ENCODE data around the gene DTHD1. TPM values are rescaled to one million over a fixed set of nuclear protein-coding genes. Genes with fewer than 3 reads are reported as not detected.

The DTHD1 gene
- total RNA-seq, 1 experiment from 2014 or later = not detected

DNA sequence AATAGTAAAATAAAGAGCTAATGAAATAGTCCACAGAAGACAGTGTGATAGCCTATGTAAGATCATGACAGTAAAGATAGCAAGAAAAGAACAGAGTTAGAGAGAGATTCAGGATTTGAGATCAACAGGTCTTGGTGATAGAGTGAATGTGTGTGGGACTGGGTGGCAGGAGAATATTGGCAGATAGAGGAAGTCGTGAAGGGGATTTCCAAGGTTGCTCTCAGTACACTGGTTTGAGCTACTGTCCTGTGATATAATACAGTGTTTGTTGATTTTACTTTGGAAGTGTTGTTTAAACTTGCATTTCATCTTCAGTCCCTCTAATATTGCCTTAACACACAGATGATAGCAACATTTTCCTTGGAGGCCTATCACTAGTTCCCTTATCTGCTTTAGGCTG is 44.1 kb downstream of the DTHD1 start:
- CTCF ChIA-PET = no interaction called here
- no peak for DNase-seq
- BruUV-seq (replicated peaks) = no TSS peak
- Histone ChIP-seq H3K4me1 (replicated peaks; ENCODE audit: insufficient read depth) (no peaks in the 10 kb centered on the region), H3K9me3 (ENCODE audit: insufficient read depth, low read depth) (no peaks in the 10 kb centered on the region), H3K9me2 (ENCODE audit: insufficient read depth) (no peaks in the 10 kb centered on the region), H4K20me1 (ENCODE audit: insufficient read depth) (no peaks in the 10 kb centered on the region), H3K27me3 (ENCODE audit: insufficient read depth, low read depth) (no peaks in the 10 kb centered on the region), H2AFZ (no peak overlapping the region), H3K4me3 (no peak overlapping the region), H3K27ac (no peak overlapping the region), H3K4me2 (no peak overlapping the region), H3K36me3 (ENCODE audit: low read depth) (no peaks in the 10 kb centered on the region), H3F3A (ENCODE audit: insufficient read depth, low read depth) (no peaks in the 10 kb centered on the region), H3K79me2 (ENCODE audit: low read depth) (no peaks in the 10 kb centered on the region)
- TF ChIP-seq EZH2 (IDR thresholded peaks at IDR 0.05; ENCODE audit: low read depth) (no peak), CTCF (conservative IDR thresholded peaks at IDR 0.05) (no peak)
- intact Hi-C loops (cut with micrococcal nuclease; ENCODE audit: unreplicated experiment) = no loop called here
- POLR2A ChIA-PET (ENCODE audit: unreplicated experiment) = no interaction called here

- H3K27ac ChIP-seq = no peak overlapping the region
- H2AFZ ChIP-seq = no peak overlapping the region
- no peaks in the 10 kb centered on the region for H3K27me3 ChIP-seq (ENCODE audit: insufficient read depth, low read depth)
- no peaks in the 10 kb centered on the region for H3K9me2 ChIP-seq (ENCODE audit: insufficient read depth)
- no peaks in the 10 kb centered on the region; the same call in 1 of the 2 replicates for H3K4me1 ChIP-seq (replicated peaks; ENCODE audit: insufficient read depth)
- no peaks in the 10 kb centered on the region for H3K79me2 ChIP-seq (ENCODE audit: low read depth)
- no peaks in the 10 kb centered on the region for H3K9me3 ChIP-seq (ENCODE audit: insufficient read depth, low read depth)
- ChIA-PET CTCF (no interaction called here), POLR2A (ENCODE audit: unreplicated experiment) (no interaction called here)
- no TSS peak for BruUV-seq (replicated peaks)
- no peaks in the 10 kb centered on the region for H3K36me3 ChIP-seq (ENCODE audit: low read depth)
- DNase-seq = no peak
- H4K20me1 ChIP-seq (ENCODE audit: insufficient read depth) = no peaks in the 10 kb centered on the region
- TF ChIP-seq EZH2 (IDR thresholded peaks at IDR 0.05; ENCODE audit: low read depth) (no peak), CTCF (conservative IDR thresholded peaks at IDR 0.05) (no peak)
- no peak overlapping the region for H3K4me3 ChIP-seq
- H3F3A ChIP-seq (ENCODE audit: insufficient read depth, low read depth) = no peaks in the 10 kb centered on the region
- no peak overlapping the region for H3K4me2 ChIP-seq
- intact Hi-C loops (cut with micrococcal nuclease; ENCODE audit: unreplicated experiment) = no loop called here
These were observed 44.5 kb downstream of the DTHD1 start for GRCh38 chr4:36325926-36326325.

GRCh38 chr4:36326476-36327029 is 45.1 kb downstream of the DTHD1 start:
- H3K79me2 ChIP-seq (ENCODE audit: low read depth) = no peaks in the 10 kb centered on the region
- intact Hi-C loops (cut with micrococcal nuclease; ENCODE audit: unreplicated experiment) = no loop called here
- no peak overlapping the region for H3K4me3 ChIP-seq
- no peak overlapping the region for H3K27ac ChIP-seq
- H4K20me1 ChIP-seq (ENCODE audit: insufficient read depth) = no peaks in the 10 kb centered on the region
- no peak overlapping the region for H2AFZ ChIP-seq
- H3K4me2 ChIP-seq = no peak overlapping the region
- H3K36me3 ChIP-seq (ENCODE audit: low read depth) = no peaks in the 10 kb centered on the region
- BruUV-seq (replicated peaks) = no TSS peak
- H3F3A ChIP-seq (ENCODE audit: insufficient read depth, low read depth) = no peaks in the 10 kb centered on the region
- DNase-seq = no peak
- H3K9me2 ChIP-seq (ENCODE audit: insufficient read depth) = no peaks in the 10 kb centered on the region
- ChIA-PET CTCF (no interaction called here), POLR2A (ENCODE audit: unreplicated experiment) (no interaction called here)
- no peak for TF ChIP-seq CTCF (conservative IDR thresholded peaks at IDR 0.05)
- TF ChIP-seq EZH2 (IDR thresholded peaks at IDR 0.05; ENCODE audit: low read depth) = no peak
- no peaks in the 10 kb centered on the region for H3K9me3 ChIP-seq (ENCODE audit: insufficient read depth, low read depth)
- no peaks in the 10 kb centered on the region; the same call in 1 of the 2 replicates for H3K4me1 ChIP-seq (replicated peaks; ENCODE audit: insufficient read depth)
- no peaks in the 10 kb centered on the region for H3K27me3 ChIP-seq (ENCODE audit: insufficient read depth, low read depth)

All from PC-9 (cell line).